Right lung (tissue), 5 donors: ENCODE measurements around the gene DOCK2. TPM values are rescaled to one million over a fixed set of nuclear protein-coding genes. Genes with fewer than 3 reads are reported as not detected.
"Not testable (repeated sequence)": the region's sequence is repeated elsewhere in the genome, so short reads cannot be mapped to it uniquely, and the experiment has no call there.

Experiments used
- DNase-seq, 2 donors: peaks; one replicate each; pipeline ENCODE4 v3.0.0-alpha.2; 2013
- polyA plus RNA-seq, 5 donors: library from polyadenylated mRNA; unstranded; fragments of 120-200 nt; gene quantifications; one replicate each; pipeline versions ENCODE4 v1.2.1 to v1.2.3, GENCODE V29; 2013; ENCODE audit warnings: inconsistent platforms in 1 of 5, low replicate concordance in 1 of 5; ENCODE audit not compliant: insufficient read length in 5 of 5, insufficient read depth in 1 of 5

The DOCK2 gene
- polyA plus RNA-seq, 5 donors: 4.7 to 7.2 (median 5.4) TPM

DNA sequence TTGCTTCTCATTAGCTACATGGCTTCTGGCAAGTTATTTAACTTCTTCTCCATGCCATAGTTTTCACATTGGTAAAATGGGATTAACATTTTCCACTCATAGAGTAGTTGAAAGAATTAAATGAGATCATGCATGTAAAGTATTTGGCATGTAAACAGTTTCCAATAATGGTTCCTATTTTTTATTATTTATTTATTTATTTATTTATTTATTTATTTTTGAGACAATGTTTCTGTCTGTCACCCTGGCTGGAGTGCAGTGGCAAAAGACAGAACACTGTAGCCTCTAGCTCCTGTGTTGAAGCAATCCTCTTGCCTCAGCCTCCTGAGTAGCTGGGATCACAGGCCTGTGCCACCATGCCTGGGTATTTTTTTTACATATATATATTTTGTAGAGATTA is 117.7 kb downstream of the DOCK2 start:
- no peak for DNase-seq

DNA sequence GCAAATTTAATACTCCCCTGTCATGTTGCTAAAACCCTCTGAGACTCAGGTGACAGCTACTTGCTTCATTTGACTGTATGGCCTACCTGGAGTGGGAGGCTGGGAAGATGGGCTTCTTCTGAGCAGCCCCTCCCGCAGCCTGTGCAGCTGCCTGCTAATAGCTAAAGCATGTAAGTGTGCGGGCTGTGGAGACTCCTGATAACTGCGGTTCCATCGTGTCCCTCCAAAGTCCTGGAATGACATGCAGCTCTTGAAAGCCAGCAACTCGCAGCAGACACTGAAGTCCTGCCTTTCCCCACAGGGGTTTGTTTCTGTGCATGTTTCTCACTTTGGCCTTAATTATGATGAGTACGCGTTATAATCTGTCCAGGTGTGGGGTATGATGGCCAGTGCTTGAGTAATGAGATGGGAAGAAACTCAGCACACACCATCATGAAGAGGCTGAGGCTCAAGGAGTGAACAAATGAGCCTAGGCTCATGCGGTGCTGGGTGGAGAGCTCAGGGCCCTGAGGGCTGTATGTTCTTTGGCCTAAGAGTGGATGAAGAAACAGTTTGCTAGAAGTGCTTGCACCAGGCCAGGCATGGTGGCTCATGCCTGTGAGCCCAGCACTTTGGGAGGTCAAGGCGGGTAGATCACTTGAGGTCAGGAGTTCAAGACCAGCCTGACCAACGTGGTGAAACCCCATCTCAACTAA is 119.1 kb downstream of the DOCK2 start:
- DNase-seq: no peak

DNA sequence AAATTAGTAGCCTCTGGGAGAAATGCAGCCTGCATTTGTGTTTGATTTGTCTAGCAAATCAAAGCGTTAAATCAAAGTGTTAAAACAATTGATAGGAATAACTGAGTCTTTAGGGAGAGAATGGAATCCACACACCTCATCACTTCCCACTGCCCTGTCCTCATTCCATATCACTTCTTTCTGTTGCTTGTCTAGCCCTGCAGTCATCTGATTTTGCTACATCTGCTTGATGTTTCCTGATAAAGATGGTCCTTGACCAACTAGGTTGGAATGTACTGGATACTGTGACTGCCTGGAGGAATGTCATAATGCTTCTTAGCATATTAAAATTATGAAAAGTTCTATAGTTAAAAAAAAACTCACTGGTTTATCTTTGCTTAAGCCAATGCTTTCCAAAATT is 119.9 kb downstream of the DOCK2 start:
- no peak for DNase-seq

DNA sequence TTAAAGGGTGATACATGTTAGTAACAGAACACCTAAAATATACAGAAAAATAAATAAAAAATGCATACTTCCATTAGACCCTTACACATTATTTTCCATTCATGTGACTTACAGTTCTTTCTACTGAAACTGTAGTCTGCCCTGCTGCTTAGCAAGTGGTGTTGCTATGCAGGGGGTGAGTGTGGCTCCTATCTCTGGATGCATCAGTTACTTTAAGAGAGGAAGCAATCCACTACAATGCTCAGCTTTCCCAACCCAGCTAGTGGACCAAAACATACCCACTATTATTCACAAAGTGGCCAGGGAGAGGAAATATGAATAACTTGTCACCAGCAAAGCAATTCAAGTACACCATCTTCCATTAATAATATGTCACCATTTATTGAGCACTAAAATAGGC is 121.8 kb downstream of the DOCK2 start:
- no peak for DNase-seq

DNA sequence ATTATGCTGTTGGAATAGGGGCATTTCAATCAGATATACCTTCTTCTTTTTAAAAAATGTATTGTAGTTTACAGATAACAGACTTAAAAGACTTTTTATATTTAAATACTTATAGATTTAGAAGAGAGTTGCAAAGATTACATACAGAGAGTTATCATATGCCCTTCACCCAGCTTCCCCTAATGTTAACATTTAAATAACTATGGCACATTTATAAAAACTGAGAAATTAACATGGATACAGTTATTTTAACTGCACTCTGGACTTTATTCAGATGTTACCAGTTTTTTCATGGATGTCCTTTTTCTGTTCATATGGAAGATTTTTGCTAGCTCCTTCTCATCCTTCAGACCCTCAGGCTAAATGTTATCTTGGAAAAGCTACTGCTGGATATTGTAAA is 123.2 kb downstream of the DOCK2 start:
- DNase-seq: no peak

DNA sequence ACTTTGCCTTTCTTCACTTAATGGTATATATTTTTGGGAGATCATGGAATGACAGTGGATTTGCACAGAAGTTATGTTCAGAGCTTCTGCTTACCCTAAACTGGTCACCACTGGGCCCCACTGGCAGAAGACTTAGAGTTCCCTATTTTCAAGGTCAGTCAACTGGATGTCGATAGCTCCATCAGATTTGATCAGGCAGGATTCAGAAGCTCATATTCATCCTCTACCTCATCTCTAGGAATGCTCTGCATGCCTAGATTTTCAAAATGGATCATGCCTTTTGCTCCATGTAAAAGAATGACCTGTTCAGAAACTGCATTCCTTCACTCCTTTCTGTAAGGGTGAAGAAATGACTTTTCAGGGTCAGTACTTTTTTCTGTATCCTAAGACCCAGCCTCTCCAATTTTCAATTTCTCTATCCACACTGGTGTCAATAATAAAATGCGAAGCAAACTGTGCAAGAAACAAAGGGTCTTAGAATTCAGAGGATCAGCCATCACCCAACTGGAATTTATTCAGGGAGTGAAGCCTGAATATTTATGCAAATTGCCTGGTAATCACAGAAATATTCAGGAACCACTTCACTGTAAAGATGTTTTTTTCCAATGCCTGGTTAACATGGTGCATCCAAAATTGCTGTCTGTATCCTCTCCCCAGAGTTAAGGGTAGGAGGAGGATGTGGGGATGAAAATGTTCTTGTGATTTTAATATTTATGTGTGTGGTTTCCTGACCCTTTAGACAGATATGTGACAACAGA is 125.4 kb downstream of the DOCK2 start:
- no peak for DNase-seq

DNA sequence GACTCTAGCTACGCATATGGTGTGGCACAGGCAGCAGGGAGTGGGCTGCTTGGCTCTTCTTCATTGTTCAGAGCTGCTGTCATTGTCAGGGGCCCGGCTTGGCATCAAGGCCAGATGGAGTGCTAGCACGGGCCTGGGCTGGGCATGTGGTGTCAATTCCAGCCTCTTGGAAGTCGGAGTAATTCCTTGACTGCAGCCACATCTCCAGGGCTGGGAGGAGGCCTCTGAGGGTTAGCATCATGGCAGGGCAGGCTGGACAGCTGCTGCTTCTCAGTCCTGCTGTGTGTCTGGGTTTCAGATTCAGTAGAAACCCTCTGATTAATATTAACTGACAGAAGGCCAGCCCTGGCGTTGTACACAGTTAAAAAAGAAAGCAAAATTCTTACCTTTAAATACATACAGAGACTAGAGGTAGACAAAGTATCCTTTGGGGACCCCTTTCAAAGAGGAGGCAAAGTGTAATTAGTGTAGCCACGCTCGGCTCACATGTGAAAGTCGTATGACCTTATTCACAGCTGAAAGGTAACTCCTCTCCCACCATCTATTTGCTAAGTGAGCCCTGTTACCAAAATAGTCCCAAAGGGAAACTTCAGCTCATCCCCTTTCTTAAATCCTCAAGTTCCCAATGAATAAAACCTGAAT is 126.4 kb downstream of the DOCK2 start:
- no peak for DNase-seq

DNA sequence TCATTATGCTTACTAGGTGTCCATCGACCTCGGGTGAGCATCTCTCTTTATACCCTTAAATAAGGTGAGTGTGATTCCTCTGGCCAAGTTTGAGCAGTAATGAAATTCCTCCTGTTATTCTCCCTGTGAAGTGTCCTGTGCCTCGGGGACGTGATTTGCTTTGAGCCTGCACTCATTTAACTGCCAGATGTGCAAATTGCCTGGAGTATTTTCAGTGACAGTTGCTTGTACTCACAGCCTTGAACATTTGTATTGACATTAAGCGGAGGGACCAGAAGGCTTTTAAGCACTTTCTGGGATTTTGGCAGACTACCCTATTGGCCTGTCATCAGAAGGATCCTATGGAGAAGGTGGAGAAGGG is 126.9 kb downstream of the DOCK2 start:
- DNase-seq: no peak

DNA sequence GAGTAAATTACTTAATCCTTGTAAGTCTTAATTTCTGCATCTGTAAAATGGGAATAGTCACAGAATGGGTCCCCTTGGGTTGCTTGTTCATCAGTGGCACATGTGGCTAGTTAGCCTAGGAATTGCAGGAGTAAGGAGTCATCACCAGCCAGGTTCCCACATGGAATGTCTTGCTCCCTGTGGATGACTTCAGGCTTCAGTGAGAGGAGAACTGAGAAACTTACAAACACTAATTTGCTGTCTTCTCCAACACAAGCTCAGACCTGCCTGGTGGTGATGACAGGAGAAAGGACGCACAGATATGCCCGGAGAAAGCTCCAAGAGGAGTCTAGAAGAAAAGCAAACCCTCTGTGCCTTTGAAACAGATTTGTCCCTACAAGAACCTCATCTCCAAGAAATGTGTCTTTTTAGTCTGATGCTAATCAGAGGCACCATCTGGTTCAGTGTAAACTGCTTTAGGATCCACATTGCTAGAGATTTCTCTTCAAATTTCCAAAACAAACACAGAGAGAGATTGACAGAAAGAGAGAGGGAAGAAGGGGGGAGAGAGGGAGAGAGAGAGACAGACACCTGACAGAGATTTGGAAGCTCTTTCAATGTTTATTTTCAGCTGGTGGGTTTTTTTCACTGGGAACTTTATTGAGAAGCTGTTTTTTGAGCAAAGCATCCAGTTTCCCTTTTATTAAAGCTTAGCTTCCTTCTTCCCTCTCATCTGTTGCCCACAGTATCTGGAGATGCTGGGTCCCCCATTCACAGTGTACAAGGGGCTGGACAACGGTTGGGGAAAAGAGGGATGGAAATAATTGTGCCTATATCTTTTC is 128.3 kb downstream of the DOCK2 start:
- no peak for DNase-seq

DNA sequence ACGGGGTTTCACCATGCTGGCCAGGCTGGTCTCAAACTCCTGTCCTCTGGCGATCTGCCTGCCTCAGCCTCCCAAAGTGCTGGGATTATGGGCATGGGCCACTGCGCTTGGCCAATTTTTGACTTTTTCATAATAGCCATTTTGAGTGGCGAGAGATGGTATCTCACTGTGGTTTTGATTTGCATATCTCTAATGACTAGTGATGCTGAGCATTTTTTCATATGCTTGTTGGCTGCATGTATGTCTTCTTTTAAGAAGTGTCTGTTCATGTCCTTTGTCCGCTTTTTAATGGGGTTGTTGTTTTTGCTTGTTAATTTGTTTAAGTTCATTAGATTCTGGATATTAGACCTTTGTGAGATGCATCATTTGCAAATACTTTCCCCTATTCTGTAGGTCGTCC is 129.9 kb downstream of the DOCK2 start:
- not testable (repeated sequence) for DNase-seq

DNA sequence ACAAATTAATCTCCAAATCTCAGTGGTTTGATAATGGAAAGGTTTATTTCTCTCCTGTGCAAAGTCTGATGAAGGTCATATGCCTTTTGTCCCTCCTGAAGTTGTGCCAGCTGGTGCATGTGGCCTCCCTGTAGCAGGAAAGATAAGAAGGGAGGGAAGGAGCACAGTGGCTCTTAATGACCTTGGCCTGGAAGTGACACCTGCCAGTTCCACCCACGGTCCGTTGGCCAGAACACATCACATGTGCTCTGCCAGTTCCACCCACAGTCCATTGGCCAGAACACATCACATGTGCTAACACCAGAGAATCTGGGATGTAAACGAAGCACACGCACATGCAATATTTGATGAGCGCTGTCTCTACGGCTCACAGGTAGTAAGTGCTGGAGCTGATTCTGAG is 130.9 kb downstream of the DOCK2 start:
- DNase-seq: no peak

DNA sequence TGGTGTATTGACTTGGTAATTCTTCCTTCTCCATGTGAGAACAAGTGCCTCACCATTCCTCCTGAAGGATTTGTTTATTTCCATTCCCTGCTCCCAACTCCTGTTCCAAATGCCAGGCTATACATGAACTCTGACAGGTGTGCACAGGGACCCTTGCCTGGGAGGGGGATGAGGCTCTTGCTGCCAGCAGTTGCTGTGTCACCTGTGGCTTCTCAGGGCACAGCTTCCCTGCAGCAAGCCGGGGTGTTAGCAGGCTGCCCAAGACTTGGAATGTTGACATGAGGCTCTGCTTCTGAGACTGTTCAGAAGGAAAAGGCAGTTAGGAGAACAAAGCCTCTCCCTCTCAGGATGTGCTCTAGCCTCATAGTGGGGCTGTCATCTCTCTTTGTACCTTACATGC is 131.3 kb downstream of the DOCK2 start:
- DNase-seq: no peak

DNA sequence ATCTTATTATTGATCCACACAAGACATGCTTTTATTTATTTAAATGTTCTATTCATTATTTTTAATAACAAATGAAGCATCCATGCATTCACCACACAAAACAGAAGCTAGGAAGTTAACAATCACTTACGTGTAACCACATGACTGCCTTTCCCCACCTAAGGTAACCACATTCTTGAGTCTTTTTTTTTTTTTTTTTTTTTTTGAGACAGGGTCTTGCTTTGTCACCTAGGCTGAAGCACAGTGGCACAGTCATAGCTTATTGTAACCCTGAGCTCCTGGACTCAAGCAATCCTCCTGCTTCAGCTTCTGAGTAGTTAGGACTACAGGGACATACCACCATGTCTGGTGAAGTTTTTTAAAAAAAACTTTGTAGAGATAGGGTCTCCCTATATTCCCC is 133.0 kb downstream of the DOCK2 start:
- DNase-seq: no peak

DNA sequence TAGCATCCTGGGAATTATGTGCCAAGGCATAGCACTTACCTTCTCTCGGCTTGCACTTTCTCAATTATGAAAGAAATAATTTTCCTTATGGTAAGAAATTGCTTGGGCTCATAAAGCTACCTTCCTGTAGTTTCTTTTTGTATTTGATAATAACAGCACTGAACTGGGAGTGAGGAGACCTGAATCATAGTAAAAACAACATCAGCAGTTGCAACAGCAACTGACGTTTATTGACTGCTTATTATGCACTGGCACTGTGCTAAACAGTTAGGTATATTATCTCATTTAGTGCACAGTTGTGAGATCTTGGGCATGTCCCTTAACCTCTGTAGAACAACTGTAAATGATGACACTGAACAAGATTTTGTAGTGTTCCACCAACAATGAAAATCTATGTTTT is 135.2 kb downstream of the DOCK2 start:
- no peak for DNase-seq

DNA sequence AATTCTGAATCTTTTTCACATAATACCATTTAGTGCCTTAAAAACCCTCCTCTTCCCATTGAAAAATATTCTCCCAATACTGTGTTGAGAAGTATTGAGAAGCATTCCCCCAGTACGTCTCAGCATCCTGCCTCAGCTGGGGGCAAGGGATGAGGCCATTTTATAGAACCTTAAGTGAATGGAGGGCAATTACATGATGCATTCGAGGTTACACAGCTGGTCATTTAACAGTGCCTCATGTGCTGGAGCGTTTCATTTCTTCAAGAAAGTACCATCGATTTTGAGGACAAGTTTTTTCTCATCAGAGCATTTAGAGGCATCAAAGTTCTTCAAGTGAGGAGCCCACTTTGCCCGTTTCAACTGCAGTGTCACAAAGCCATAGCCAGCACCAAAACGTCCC is 135.6 kb downstream of the DOCK2 start:
- DNase-seq: no peak

DNA sequence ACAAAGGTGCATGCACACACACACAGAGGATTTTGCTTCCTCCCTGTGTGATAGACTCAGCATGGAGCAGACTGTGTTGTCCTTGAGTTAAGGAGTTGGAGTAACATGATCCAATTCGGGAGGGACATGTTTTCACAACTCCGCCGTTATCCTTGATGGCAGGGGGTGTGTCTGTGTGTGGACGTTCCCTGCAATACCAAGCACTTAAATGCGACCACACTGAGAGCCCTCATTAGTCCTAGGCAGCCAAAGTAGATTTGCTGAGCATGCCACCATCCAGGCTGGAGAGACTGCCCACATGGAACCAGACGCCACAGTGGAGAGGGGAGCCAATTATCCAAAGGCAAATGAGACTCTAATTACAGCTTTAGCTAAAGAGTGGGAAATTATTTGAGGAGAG is 140.1 kb downstream of the DOCK2 start:
- no peak for DNase-seq

DNA sequence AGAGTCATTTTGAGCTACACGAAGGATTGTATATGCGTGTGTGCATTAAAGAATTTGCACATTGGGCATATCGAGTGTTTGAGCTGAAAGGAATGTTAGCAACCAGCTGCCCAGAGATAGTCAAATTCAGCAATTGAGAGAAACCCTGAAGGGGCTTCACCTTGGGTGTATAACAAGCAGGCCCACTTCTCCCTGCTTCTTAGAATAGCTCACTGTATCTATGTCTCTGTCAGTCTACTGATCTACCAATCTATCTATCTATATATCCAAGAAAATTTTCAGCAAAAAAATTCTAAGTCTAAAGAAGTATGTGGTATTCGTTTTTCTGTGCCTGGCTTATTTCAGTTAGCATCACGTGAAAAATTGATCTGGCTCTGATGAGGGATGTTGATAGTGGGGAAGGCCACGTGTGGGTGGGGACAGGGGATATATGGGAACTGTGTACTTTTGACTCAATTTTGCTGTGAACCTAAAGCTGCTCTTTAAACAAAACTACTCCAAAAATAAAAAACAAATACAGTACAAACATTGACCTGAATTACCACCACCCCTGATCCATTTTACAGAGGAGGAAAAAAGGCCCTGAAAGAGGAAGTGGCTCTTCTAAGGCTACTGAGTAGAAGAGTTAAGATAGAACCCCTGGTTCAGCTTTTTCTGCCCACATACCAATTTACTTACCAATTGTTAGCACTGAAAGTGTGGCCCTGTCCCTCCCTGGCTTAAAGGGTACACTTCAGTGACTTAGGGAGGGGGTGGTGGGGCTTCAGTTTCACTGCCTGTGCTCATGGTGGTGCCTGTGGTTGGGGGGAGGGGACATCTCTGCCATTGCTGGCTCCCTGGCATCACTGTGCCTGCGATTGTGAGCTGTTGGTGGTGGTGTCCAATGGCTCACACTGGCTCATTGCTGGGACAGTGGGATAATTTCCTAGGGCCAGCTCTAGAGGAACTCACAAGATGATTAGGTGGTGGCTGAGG is 141.8 kb downstream of the DOCK2 start:
- no peak for DNase-seq

DNA sequence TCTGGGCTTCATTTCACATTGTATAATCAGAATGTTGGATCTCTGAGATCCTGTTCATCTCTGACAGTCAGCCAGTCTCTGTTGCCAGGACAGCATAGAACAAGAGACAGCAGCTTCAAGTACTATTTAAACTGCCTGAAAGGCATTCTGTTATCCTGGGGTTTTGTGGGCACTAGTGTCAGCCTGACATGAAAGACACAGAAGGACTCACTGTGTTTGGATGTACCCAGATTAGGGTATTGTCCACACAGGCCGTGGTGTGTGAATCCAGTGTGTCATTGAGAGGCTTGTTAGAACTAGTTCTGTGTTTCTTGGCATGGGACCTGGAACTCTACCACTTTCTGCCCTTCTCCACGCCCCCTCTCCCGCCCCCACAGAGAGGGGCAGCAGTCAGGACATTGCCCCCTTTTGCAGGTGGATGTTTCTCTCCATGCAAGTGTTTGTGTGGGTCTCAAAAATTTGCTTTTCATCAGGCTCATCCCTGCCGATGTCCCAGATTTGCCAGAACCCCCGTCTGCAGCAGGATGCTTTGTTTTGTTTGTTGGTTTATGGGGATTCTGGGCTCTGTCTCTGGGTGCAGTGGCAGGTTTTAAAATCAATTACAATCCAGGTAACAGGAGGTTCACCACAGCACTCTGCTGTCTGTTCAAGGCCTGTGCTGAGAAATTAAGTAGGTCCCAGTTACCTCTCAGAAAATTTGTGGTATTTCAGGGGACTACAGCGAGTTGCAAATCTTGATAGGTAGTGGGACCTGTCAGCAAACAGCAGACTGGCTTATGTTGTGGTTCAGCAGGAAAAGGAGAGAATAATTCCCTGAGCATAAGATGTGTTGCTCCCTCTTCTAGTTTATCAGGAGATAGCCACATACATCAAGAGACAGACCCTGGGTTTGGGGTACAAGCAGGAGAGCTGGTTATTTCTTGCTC is 144.6 kb downstream of the DOCK2 start:
- DNase-seq: no peak

DNA sequence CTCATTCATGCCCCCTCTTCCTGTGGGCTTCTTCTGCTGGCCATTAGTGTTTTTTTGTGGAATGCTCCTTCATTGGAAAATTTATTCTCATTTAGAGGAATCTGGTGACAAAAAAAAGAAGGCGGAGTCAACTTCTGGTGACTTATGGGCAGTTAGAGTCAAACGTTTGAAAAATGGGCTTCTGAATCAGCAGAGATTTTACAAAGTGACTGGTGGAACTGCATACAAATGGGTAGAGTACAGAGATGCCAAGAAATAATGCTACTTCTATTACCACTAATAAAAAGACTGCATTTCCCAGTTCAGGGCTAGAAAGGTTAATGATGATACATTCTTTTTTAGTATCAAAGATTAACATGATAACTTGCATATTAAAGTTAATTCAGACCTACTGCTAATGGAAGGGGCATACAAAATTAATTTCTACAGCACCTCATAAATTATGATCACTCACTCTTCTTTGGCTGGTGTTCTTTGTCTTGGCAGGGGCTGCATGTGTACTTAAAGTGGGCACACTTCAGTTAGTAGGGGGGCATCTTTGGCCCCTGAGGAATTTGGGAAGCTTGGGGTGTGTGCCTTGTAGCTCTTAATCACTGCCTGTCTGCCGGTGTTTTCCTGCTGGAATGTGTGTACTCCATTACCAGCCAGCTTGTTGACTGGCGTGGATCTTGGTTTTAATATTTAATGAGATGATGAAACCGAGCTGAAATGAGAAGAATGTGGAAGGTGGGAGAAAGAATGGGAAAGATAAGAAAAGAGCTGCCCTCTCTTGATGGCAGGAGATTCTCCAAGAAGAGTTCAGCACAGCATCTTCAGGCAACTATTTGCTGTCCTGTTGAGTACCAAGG is 148.9 kb downstream of the DOCK2 start:
- DNase-seq: no peak
